ENCODE results near the gene OR5L2. TPM values are rescaled to one million over a fixed set of nuclear protein-coding genes. Genes with fewer than 3 reads are reported as not detected.

Gene OR5L2
- total RNA-seq, 1 donor from 2014 or later = not detected

Other genes starting within 250 kb of the OR5L2 start
- gene OR4C11, start 219.6 kb upstream of the OR5L2 start, total RNA-seq = not detected
- gene OR4P4, start 192.1 kb upstream of the OR5L2 start, total RNA-seq = not detected
- not detected for gene OR4S2, start 178.9 kb upstream of the OR5L2 start, total RNA-seq
- not detected for gene OR4C6, start 165.0 kb upstream of the OR5L2 start, total RNA-seq
- not detected for gene OR5D13, start 53.8 kb upstream of the OR5L2 start, total RNA-seq
- not detected for gene OR5D14, start 31.7 kb upstream of the OR5L2 start, total RNA-seq
- gene OR5L1, start 15.9 kb upstream of the OR5L2 start, total RNA-seq = not detected
- not detected for gene OR5D18, start 7.6 kb upstream of the OR5L2 start, total RNA-seq
- not detected for gene OR5D16, start 11.5 kb downstream of the OR5L2 start, total RNA-seq
- gene TRIM51, start 56.1 kb downstream of the OR5L2 start, total RNA-seq = not detected
- not detected for gene OR5W2, start 87.4 kb downstream of the OR5L2 start, total RNA-seq
- not detected for gene OR5I1, start 109.2 kb downstream of the OR5L2 start, total RNA-seq
- not detected for gene OR10AG1, start 142.7 kb downstream of the OR5L2 start, total RNA-seq
- not detected for gene OR5F1, start 167.4 kb downstream of the OR5L2 start, total RNA-seq
- not detected for gene OR5AS1, start 200.4 kb downstream of the OR5L2 start, total RNA-seq